ENCODE results near the gene PIK3R6.

PIK3R6 gene

GRCh38 chr17:8798846-8799569, 68.5 kb downstream of the PIK3R6 start, which contains the start of gene MFSD6L:
MFSD6L (minus strand) TSS chr17:8799365; CDS start chr17:8799120, 245 bp downstream.
- peaks cover 9 to 22% (median 15%) of the 10 kb centered on the region in 5 donors for H3K27me3 ChIP-seq (ENCODE audit: control insufficient read depth in 5 of 5, insufficient read depth in 4 of 5, low read length in 5 of 5)
- peaks cover 0 to 14% (median 0%) of the 10 kb centered on the region in 5 donors for H3K4me1 ChIP-seq (ENCODE audit: control insufficient read depth in 5 of 5, insufficient read depth in 5 of 5, low read length in 5 of 5)
- H3K9ac ChIP-seq (ENCODE audit: low read length in 5 of 5): no peak within 1 kb of the TSS
- H3K9me3 ChIP-seq (ENCODE audit: control insufficient read depth in 5 of 5, low read length in 5 of 5): no peaks in the 10 kb centered on the region
- H3K27ac ChIP-seq (ENCODE audit: low read depth, low read length): no peak within 1 kb of the TSS
- no peak within 1 kb of the TSS for H3K4me3 ChIP-seq (ENCODE audit: low read depth in 1 of 5, low read length in 5 of 5)
- H3K36me3 ChIP-seq (ENCODE audit: control insufficient read depth in 5 of 5, insufficient read depth in 5 of 5, low read length in 5 of 5): peaks cover 0 to 9% (median 0%) of the 10 kb centered on the region in 5 donors

GRCh38 chr17:8798176-8798845, 69.2 kb downstream of the PIK3R6 start:
- H3K27me3 ChIP-seq (ENCODE audit: control insufficient read depth in 5 of 5, insufficient read depth in 4 of 5, low read length in 5 of 5): peaks cover 9 to 22% (median 15%) of the 10 kb centered on the region in 5 donors
- H3K36me3 ChIP-seq (ENCODE audit: control insufficient read depth in 5 of 5, insufficient read depth in 5 of 5, low read length in 5 of 5): peaks cover 0 to 4% (median 0%) of the 10 kb centered on the region in 5 donors
- no peaks in the 10 kb centered on the region for H3K9me3 ChIP-seq (ENCODE audit: control insufficient read depth in 5 of 5, low read length in 5 of 5)
- no peak overlapping the region for H3K4me3 ChIP-seq (ENCODE audit: low read depth in 1 of 5, low read length in 5 of 5)
- no peak overlapping the region for H3K9ac ChIP-seq (ENCODE audit: low read length in 5 of 5)
- no peak overlapping the region for H3K27ac ChIP-seq (ENCODE audit: low read depth, low read length)
- H3K4me1 ChIP-seq (ENCODE audit: control insufficient read depth in 5 of 5, insufficient read depth in 5 of 5, low read length in 5 of 5): peaks cover 0 to 14% (median 0%) of the 10 kb centered on the region in 5 donors

- Histone ChIP-seq H3K4me3 (ENCODE audit: low read depth in 1 of 5, low read length in 5 of 5) (no peak overlapping the region), H3K9ac (ENCODE audit: low read length in 5 of 5) (no peak overlapping the region), H3K27me3 (ENCODE audit: control insufficient read depth in 5 of 5, insufficient read depth in 4 of 5, low read length in 5 of 5) (peaks cover 9 to 22% (median 15%) of the 10 kb centered on the region in 5 donors), H3K4me1 (ENCODE audit: control insufficient read depth in 5 of 5, insufficient read depth in 5 of 5, low read length in 5 of 5) (peaks cover 0 to 14% (median 0%) of the 10 kb centered on the region in 5 donors), H3K36me3 (ENCODE audit: control insufficient read depth in 5 of 5, insufficient read depth in 5 of 5, low read length in 5 of 5) (no peaks in the 10 kb centered on the region), H3K9me3 (ENCODE audit: control insufficient read depth in 5 of 5, low read length in 5 of 5) (no peaks in the 10 kb centered on the region), H3K27ac (ENCODE audit: low read depth, low read length) (no peak overlapping the region)
Observed at GRCh38 chr17:8797621-8798175, 69.8 kb downstream of the PIK3R6 start.

- H3K27ac ChIP-seq (ENCODE audit: low read depth, low read length): no peak overlapping the region
- no peak overlapping the region for H3K4me3 ChIP-seq (ENCODE audit: low read depth in 1 of 5, low read length in 5 of 5)
- peaks cover 0 to 15% (median 0%) of the 10 kb centered on the region in 5 donors for H3K4me1 ChIP-seq (ENCODE audit: control insufficient read depth in 5 of 5, insufficient read depth in 5 of 5, low read length in 5 of 5)
- H3K36me3 ChIP-seq (ENCODE audit: control insufficient read depth in 5 of 5, insufficient read depth in 5 of 5, low read length in 5 of 5): no peaks in the 10 kb centered on the region
- H3K9me3 ChIP-seq (ENCODE audit: control insufficient read depth in 5 of 5, low read length in 5 of 5): peaks cover 0 to 5% (median 3%) of the 10 kb centered on the region in 5 donors
- H3K9ac ChIP-seq (ENCODE audit: low read length in 5 of 5): no peak overlapping the region
- peaks cover 2 to 16% (median 11%) of the 10 kb centered on the region in 5 donors for H3K27me3 ChIP-seq (ENCODE audit: control insufficient read depth in 5 of 5, insufficient read depth in 4 of 5, low read length in 5 of 5)
Observed at GRCh38 chr17:8794636-8795035, 72.8 kb downstream of the PIK3R6 start.

GRCh38 chr17:8793649-8794048, 73.8 kb downstream of the PIK3R6 start:
- Histone ChIP-seq H3K4me1 (ENCODE audit: control insufficient read depth in 5 of 5, insufficient read depth in 5 of 5, low read length in 5 of 5) (peaks cover 0 to 16% (median 0%) of the 10 kb centered on the region in 5 donors), H3K27ac (ENCODE audit: low read depth, low read length) (no peak overlapping the region)

GRCh38 chr17:8792646-8793045, 74.8 kb downstream of the PIK3R6 start:
- Histone ChIP-seq H3K27ac (ENCODE audit: low read depth, low read length) (no peak overlapping the region), H3K4me1 (ENCODE audit: control insufficient read depth in 5 of 5, insufficient read depth in 5 of 5, low read length in 5 of 5) (peaks cover 0 to 16% (median 0%) of the 10 kb centered on the region in 5 donors), H3K4me3 (ENCODE audit: low read depth in 1 of 5, low read length in 5 of 5) (no peak overlapping the region), H3K27me3 (ENCODE audit: control insufficient read depth in 5 of 5, insufficient read depth in 4 of 5, low read length in 5 of 5) (peaks cover 0 to 4% (median 2%) of the 10 kb centered on the region in 5 donors), H3K36me3 (ENCODE audit: control insufficient read depth in 5 of 5, insufficient read depth in 5 of 5, low read length in 5 of 5) (no peaks in the 10 kb centered on the region), H3K9me3 (ENCODE audit: control insufficient read depth in 5 of 5, low read length in 5 of 5) (peaks cover 0 to 5% (median 3%) of the 10 kb centered on the region in 5 donors), H3K9ac (ENCODE audit: low read length in 5 of 5) (no peak overlapping the region)

More at GRCh38 chr17:8793649-8794048, 73.8 kb downstream of the PIK3R6 start:
- H3K9me3 ChIP-seq (ENCODE audit: control insufficient read depth in 5 of 5, low read length in 5 of 5): peaks cover 0 to 5% (median 3%) of the 10 kb centered on the region in 5 donors
- no peaks in the 10 kb centered on the region for H3K36me3 ChIP-seq (ENCODE audit: control insufficient read depth in 5 of 5, insufficient read depth in 5 of 5, low read length in 5 of 5)
- H3K27me3 ChIP-seq (ENCODE audit: control insufficient read depth in 5 of 5, insufficient read depth in 4 of 5, low read length in 5 of 5): peaks cover 2 to 13% (median 8%) of the 10 kb centered on the region in 5 donors
- no peak overlapping the region for H3K4me3 ChIP-seq (ENCODE audit: low read depth in 1 of 5, low read length in 5 of 5)
- H3K9ac ChIP-seq (ENCODE audit: low read length in 5 of 5): no peak overlapping the region

- Histone ChIP-seq H3K36me3 (ENCODE audit: control insufficient read depth in 5 of 5, insufficient read depth in 5 of 5, low read length in 5 of 5) (no peaks in the 10 kb centered on the region), H3K27ac (ENCODE audit: low read depth, low read length) (no peak overlapping the region), H3K4me3 (ENCODE audit: low read depth in 1 of 5, low read length in 5 of 5) (no peak overlapping the region)
Observed at GRCh38 chr17:8791910-8792270, 75.6 kb downstream of the PIK3R6 start.

GRCh38 chr17:8791248-8791909, 76.1 kb downstream of the PIK3R6 start:
- H3K9ac ChIP-seq (ENCODE audit: low read length in 5 of 5): no peak overlapping the region
- H3K9me3 ChIP-seq (ENCODE audit: control insufficient read depth in 5 of 5, low read length in 5 of 5): peaks cover 0 to 5% (median 3%) of the 10 kb centered on the region in 5 donors
- peaks cover 0 to 3% (median 0%) of the 10 kb centered on the region in 5 donors for H3K27me3 ChIP-seq (ENCODE audit: control insufficient read depth in 5 of 5, insufficient read depth in 4 of 5, low read length in 5 of 5)
- no peak overlapping the region for H3K27ac ChIP-seq (ENCODE audit: low read depth, low read length)
- H3K4me3 ChIP-seq (ENCODE audit: low read depth in 1 of 5, low read length in 5 of 5): no peak overlapping the region
- H3K36me3 ChIP-seq (ENCODE audit: control insufficient read depth in 5 of 5, insufficient read depth in 5 of 5, low read length in 5 of 5): no peaks in the 10 kb centered on the region
- peaks cover 0 to 16% (median 0%) of the 10 kb centered on the region in 5 donors for H3K4me1 ChIP-seq (ENCODE audit: control insufficient read depth in 5 of 5, insufficient read depth in 5 of 5, low read length in 5 of 5)

More at GRCh38 chr17:8791910-8792270, 75.6 kb downstream of the PIK3R6 start:
- Histone ChIP-seq H3K4me1 (ENCODE audit: control insufficient read depth in 5 of 5, insufficient read depth in 5 of 5, low read length in 5 of 5) (peaks cover 0 to 16% (median 0%) of the 10 kb centered on the region in 5 donors), H3K27me3 (ENCODE audit: control insufficient read depth in 5 of 5, insufficient read depth in 4 of 5, low read length in 5 of 5) (peaks cover 0 to 3% (median 0%) of the 10 kb centered on the region in 5 donors), H3K9ac (ENCODE audit: low read length in 5 of 5) (no peak overlapping the region), H3K9me3 (ENCODE audit: control insufficient read depth in 5 of 5, low read length in 5 of 5) (peaks cover 0 to 5% (median 3%) of the 10 kb centered on the region in 5 donors)

GRCh38 chr17:8789743-8790142, 77.7 kb downstream of the PIK3R6 start:
- no peak overlapping the region for H3K27ac ChIP-seq (ENCODE audit: low read depth, low read length)

More at GRCh38 chr17:8789743-8790142, 77.7 kb downstream of the PIK3R6 start:
- no peaks in the 10 kb centered on the region for H3K27me3 ChIP-seq (ENCODE audit: control insufficient read depth in 5 of 5, insufficient read depth in 4 of 5, low read length in 5 of 5)
- H3K9ac ChIP-seq (ENCODE audit: low read length in 5 of 5): no peak overlapping the region
- no peak overlapping the region for H3K4me3 ChIP-seq (ENCODE audit: low read depth in 1 of 5, low read length in 5 of 5)
- peaks cover 0 to 5% (median 3%) of the 10 kb centered on the region in 5 donors for H3K9me3 ChIP-seq (ENCODE audit: control insufficient read depth in 5 of 5, low read length in 5 of 5)
- peaks cover 0 to 14% (median 3%) of the 10 kb centered on the region in 5 donors for H3K4me1 ChIP-seq (ENCODE audit: control insufficient read depth in 5 of 5, insufficient read depth in 5 of 5, low read length in 5 of 5)
- no peaks in the 10 kb centered on the region for H3K36me3 ChIP-seq (ENCODE audit: control insufficient read depth in 5 of 5, insufficient read depth in 5 of 5, low read length in 5 of 5)

All from subcutaneous abdominal adipose tissue (tissue), 5 donors.